Thyroid gland (tissue), 4 donors: ENCODE results near the gene FBRS.

Experiments
- CTCF ChIP-seq, 6 experiments: fragments of 200-600 bp in 3 of 6; fragments of 450-650 bp in 3 of 6; sonication (generic) in 3 of 6; IDR thresholded peaks; one replicate each; pipeline ENCODE4 v1.5.1; 2016 to 2019; ENCODE audit warnings: antibody characterized with exemption in 6 of 6, mild to moderate bottlenecking in 2 of 6, inconsistent platforms in 1 of 6, moderate library complexity in 1 of 6
- POLR2A ChIP-seq, 2 donors: fragments of 450-650 bp; IDR thresholded peaks; one replicate each; pipeline ENCODE4 v1.6.1; 2017; ENCODE audit warnings: antibody characterized with exemption in 2 of 2, mild to moderate bottlenecking in 2 of 2, moderate library complexity in 1 of 2

- TF ChIP-seq CTCF (IDR thresholded peaks at IDR 0.05) (no peak), POLR2A (IDR thresholded peaks at IDR 0.05) (no peak)
Observed at GRCh38 chr16:30692396-30693064, 34.3 kb downstream of the FBRS start.
